GM21529 (cell line): ENCODE results near the gene ACOT8.
A peak's percentile ranks its signal among the peaks of the same experiment; 100 is the strongest.
"Not testable (repeated sequence)": the region's sequence is repeated elsewhere in the genome, so short reads cannot be mapped to it uniquely, and the experiment has no call there.

ENCODE experiments used
- ATAC-seq: cut with Tn5 transposase; IDR thresholded peaks from one replicate; pipeline ENCODE4 v1.9.1; 2021; ENCODE audit not compliant: unreplicated experiment

The ACOT8 gene

DNA sequence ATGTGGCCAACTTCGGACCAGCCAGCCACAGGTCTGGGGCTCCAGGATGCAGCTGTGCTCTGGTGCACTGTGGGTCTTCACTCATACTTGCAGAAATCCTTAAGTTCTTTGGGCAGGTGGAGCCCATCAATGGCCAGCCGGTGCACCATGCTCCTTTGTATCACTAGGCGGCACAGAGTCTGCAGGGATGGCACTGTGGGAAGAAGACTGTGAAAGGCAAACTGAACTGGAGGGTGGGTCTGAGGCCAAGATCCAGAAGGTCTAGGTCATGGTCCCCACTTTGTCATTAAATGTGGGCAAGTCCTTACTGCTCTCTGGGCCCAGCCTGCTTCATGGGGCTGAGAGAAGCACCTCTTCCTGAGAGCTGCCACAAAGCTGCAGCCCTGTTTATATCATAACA lies 31.5 kb upstream of the ACOT8 start:
- no peak for ATAC-seq

DNA sequence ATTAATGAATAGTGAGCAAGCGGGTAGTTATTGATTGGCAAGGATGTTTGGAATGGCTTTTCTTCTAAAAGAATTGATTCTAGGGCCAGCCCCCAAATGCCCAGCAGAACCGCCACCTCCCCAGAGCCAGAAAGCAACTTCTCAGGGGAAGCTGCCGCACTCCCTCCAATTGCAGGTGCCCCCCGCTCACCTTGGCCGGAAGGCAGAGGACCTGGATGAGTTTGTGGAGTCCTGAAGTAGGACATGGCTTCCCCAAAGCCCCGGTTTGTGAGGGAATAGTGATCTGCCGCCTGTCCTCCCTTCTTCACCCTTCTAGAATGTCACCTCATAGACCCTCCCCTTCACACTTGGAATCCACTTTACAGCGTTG lies 30.1 kb upstream of the ACOT8 start, which contains the start of gene SPATA25:
Gene SPATA25 (minus strand): TSS at position 277 of the 370 bp plus-strand sequence. CDS start 32 bp downstream, at position 245.
- no peak for ATAC-seq

DNA sequence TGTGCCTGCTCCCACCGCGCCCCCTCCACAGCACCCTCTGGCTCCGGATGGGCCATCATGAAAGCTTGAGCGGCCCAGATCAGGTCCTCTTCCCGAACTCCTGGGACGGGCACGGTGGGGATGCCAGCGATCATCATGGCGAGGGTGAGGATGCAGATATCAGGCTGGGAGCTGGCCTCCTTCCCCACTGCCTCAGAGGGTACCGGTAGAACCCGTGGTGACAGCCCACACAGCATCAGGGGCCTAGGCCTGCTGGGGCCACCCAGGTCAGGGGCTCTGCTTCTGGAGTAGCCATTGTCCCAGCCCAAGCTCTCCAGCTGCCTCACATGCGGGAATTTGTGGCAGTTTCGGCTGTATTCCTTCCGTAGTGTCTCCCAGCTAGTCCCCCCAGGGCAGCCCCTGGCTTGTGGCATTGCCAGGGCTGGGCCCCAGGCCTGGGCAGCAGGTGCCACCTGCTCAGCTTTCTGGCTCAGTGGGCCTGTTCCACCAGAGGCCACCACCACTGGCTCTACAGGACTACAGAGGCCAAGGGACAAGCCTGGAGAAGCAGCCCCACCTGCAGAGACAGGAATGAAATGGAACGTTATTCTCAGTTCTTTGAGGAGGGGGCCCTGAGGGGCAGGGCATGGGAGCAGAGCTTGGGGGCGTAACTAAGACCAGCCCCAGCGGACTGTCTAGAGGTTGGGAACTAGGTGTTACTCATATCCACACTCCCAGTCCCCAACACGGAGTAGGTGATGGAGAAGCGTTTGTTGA lies 29.6 kb upstream of the ACOT8 start:
- no peak for ATAC-seq

DNA sequence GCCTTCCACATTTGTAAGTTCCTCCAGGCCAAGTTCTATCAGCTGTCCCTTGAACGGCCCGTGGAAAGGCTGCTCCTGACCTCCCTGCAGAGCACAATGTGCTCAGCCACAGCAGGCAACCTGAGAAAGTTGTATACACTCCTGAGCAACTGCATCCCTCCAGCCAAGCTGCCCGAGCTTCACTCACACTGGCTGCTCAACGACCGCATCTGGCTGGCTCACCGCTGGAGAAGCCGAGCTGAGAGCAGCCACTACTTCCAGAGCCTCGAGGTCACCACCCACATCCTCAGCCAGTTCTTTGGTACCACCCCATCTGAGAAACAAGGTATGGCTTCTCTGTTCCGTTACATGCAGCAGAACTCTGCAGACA lies 25.9 kb upstream of the ACOT8 start:
- ATAC-seq: no peak

DNA sequence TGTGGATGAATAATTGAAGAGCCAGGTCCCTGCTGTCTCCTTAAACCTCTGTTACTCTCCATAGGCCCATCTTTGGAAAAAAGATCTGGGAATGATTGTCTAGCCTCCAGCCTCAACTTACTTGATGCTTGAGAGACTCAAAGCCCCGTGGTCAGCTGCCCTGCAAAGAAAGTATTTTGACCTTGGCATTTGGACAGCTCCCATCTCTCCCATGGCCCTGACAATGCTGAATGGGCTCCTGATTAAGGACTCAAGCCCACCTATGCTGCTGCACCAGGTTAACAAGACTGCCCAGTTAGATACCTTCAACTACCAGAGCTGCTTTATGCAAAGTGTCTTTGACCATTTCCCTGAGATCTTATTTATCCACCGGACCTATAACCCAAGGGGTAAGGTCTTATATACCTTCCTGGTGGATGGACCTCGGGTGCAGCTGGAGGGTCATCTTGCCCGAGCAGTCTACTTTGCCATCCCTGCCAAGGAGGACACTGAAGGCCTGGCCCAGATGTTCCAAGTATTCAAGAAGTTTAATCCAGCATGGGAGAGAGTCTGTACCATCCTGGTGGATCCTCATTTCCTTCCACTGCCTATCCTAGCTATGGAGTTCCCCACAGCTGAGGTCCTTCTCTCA lies 25.4 kb upstream of the ACOT8 start:
- ATAC-seq: no peak

DNA sequence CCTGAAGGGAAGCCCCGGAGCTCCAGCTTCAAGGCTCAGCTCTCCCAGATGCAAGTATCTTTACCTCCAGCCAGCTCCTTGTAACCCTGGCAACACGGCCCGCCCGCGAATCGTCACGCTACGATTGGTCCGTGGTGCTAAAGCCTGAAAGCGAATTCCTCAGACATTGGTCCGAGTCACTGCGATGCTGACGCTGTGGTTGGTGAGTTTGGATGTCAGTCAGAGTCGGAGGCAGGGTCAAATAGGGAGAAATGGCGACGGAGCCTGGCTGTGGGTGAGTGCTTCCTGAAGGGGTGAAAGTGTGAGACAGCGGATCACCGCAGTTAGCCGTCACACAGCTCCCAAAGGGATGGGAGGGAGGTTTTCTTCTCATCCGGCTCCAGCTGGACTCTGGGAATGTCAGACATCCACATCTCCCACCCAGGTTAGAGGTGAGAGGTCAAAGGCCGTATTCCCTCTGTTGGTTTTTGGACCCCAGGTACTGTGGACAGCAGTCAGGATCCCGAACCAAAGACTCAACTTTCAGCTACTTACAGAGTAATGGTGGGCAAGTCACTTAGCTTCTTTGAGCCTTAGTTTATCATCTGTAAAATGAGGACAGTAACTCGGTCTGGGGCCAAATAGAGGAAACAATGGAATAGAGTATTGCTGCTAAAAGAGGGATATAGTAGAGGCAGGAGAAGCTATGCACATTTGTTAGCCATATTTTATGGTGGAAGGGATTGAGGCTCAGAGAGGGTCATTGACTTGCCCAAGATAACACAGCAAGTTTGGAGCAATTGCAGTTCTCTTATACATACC lies 24.0 kb upstream of the ACOT8 start, which contains the start of gene ZSWIM1:
Gene ZSWIM1 (plus strand): TSS at position 240 of the 801 bp plus-strand sequence. CDS start 1,366 bp downstream, outside the sequence.
- ATAC-seq: peak; percentile 98

DNA sequence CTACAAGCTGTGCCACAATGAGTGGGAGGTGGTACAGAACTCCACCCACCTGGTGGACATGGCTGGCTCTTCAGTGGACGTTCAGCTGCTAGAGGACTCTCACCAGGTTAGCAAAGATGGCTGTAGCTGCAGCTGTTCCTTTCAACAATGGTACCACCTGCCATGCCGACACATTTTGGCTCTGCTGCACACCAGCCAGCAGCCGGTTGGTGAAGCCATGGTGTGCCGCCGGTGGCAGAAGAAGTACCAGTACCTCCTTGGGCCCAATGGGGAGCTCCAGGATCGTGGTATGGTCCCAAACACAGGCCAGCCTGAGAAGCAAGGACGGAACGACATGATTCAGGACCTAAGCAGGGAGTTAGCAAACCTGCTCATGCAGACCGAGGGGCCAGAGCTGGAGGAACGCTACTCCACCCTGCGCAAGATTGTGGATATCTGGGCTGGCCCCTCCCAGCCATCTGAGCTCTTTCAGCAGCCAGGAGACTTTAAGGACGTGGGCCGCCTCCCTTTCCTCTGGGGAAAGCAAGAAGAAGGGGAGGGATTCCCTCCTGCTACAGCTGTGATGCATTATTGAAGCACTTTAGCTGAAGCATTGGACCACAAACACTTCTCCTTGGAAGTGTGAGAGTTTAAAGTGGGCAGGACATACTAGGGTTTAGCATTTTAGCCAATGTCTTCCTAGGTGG lies 21.0 kb upstream of the ACOT8 start:
- ATAC-seq: no peak

DNA sequence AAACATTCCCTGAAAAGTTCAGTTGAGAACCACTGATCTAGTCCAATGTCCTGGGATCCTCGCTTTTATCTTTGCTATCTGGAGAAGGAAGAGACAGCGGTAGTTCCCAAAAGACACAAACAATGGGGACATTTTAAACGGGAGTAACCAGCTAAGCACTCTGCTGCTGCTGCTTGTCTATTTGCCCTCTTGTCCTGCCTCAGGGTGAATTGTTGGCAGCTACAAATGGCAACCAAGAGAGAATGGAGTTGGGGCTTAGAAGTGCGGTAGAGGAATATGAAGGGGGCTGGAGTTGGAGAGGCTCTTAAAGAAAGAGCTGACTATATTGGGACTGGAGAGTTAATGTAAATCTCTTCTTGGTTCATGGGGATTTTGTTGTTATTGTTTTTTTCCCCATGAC lies 17.4 kb upstream of the ACOT8 start:
- no peak for ATAC-seq

DNA sequence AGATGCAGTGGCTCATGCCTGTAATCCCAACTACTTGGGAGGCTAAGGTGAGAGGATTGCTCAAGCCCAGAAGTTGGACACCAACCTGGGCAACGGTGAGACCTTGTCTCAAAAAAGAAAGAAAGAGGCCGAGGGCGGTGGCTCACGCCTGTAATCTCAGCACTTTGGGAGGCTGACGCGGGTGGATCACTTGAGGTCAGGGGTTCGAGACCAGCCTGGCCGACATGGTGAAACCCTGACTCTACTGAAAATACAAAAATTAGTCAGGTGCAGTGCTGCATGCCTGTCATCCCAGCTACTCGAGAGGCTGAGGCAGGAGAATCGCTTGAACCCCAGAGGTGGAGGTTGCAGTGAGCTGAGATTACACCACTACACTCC lies 16.9 kb upstream of the ACOT8 start:
- ATAC-seq: not testable (repeated sequence)

DNA sequence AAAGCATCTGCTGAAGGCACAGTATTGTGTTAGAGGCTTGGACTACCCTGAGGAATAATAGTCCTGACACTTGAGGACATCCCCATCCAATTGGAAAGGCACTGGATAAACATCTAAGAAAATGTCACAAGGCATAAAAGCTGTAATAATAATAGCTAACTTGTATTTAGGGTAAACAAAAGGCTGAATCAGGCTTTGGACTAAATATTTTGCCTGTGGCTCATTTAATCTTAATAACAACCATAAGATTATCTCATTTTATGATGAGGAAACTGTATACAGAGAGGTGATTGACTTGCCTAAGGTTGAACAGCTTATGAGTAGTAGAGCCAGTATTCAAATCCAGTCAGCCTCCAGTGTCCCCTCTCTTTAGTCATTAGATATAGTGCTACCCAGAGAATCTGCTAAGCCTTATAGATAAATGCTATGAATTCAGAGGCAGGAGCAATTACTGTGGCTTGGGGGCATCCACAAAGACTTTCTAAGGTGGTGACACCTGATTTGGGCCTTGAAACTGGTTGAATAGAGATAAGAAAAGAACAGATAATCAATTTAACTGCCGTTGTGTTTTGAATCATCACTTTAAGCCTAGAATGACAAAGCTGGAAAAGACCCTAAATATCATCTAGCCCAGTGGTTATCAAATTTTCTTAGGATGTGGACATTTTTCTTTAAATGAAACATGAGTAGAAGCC lies 16.4 kb upstream of the ACOT8 start:
- ATAC-seq: no peak

DNA sequence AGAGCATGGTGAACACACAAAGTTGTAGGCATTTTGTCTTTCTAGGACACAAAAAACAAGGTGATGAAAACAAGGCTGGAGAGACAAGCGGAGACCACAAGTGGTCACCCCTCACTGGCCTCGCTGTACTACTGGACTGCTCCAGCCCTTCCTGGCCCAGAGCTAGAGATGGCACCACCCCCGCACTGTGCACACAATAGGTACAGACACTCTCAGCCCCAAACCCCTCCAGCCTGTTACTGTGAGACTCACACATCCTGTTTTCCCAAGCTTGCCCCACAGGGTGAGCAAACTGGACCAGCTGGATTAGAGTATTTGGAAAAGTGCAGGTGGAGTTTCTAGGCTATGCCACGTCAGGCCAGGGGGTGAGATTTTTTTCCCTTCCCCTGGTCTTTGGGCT lies 15.4 kb upstream of the ACOT8 start:
- no peak for ATAC-seq

DNA sequence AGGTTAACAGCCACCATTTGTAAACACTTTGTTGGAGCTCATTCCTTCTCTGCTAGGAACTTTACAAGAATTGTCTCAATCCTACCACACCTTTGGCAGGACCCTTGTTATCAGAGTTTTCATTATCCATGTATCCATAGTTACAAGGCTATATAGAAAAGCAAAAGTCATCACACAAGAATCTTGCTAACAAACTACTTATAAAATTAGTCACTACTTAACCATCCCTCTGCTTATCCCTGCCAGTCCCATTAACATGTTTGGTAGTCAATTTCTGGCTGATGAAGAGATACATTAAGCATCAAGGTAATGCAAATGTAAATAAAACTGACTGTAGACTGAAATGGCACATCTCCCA lies 10.6 kb upstream of the ACOT8 start:
- ATAC-seq: no peak

DNA sequence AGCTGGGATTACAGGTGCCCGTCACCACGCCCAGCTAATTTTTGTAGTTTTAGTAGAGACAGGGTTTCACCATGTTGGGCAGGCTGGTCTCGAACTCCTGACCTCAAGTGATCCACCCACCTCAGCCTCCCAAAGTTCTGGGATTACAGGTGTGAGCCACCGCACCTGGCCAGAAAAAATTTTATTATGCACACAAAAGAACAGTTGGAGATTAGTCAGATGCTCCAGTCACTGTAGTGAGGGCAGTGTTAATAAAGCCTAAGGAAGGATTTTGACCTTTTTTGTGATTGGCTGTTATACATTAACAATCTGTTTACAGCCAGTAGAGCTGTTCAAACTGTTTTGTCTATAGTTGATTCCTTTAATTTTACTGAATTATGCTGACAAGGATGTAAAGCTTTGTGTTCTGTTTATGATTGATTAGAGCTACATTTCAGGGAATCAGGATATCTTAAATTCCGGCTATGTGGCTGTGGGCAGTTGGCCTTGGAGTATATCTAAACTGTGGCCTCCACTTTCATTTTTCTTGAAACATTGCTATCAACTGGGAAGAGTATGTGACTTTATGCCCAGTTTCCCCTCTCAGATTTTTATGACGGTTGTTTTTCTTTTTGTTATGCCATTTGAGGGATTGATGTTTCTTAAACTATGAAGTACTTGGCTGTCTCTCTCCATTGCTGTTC lies 10.1 kb upstream of the ACOT8 start:
- ATAC-seq: no peak

DNA sequence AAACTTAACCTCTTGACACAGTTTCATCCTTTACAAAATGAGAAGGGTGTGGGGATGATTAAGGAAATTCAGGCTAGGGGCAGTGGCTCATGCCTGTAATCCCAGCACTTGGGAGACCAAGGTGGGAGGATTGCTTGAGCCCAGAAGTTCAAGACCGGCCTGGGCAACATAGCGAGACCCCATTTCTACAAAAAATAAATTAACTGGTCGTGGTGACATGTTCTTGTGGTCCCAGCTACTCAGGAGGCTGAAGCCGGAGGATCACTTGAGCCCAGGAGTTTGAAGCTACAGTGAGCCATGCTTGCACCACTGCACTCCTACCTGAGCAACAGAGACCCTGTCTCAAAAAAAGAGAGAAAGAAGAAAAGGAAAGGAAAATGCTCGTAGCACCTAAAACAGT lies 9.3 kb upstream of the ACOT8 start:
- no peak for ATAC-seq

DNA sequence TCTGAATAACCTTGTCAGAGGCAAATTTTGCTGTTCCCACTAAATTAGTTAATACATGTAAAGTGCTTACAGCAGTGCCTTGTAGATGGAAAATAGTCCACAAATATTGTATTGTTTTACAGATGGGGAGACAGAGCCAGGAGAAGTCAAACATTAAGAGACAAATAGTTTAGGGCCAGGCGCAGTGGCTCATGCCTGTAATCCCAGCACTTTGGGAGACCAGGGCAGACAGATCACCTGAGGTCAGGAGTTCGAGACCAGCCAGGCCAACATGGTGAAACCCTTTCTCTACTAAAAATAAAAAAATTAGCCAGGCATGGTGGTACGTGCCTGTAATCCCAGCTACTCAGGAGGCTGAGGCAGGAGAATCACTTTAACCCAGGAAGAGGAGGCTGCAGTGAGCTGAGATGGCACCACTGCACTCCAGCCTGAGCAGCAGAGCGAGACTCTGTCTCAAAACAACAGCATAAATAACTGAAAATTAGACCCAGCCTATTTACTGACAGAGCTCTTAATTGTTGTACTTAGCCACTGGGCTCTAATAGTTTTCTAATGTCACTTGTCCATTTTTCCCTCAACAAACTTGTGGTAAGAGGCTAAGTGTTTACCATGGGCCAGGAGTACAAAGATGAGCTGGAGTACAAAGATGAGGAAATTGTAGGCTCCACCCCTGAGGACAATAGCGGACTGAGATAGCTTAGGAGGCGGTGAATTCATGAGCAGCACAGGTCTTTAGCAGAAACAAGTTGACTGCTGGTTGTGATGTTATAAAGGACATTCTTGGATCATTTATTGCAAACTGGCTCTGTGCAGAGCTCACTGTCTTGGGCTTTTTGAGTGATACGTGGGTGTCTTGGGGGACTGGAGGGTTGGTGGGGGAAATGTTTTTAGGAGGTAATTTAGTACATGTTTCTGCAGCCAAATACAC lies 6.6 kb upstream of the ACOT8 start:
- no peak for ATAC-seq

DNA sequence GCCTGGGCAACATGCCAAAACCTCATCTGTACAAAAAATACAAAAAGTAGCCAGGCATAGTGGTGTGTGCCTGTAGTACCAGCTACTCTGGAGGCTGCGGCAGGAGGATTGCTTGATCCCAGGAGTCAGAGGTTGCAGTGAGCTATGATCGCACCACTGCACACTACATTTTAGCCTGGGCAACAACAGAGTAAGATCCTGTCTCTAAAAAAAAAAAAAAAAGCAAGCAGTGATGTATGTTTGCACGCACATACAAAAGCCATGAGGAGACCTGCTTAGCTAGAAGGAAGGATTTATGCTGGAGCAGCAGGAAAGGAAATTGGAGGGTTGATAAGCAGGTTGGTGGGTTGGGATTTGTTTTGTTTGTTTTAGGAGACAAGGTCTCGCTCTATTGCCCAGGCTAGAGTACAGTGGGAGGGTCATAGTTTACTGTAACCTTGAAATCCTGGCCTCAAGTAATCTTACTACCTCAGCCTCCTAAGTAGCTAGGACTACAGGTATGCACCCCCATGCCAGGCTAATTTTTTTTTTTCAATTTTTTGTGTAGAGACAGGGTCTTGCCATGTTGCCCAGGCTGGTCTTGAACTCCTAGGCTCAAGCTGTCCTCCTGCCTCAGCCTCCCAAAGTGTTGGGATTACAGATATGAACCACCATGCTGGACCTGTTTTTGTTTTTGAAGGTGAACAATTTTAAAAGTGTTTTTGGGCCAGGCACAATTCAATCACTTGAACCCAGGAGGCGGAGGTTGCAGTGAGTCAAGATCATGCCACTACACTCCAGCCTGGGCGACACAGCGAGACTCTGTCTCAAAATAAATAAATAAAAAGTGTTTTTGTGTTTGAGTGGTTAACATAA lies 4.3 kb upstream of the ACOT8 start:
- no peak for ATAC-seq

DNA sequence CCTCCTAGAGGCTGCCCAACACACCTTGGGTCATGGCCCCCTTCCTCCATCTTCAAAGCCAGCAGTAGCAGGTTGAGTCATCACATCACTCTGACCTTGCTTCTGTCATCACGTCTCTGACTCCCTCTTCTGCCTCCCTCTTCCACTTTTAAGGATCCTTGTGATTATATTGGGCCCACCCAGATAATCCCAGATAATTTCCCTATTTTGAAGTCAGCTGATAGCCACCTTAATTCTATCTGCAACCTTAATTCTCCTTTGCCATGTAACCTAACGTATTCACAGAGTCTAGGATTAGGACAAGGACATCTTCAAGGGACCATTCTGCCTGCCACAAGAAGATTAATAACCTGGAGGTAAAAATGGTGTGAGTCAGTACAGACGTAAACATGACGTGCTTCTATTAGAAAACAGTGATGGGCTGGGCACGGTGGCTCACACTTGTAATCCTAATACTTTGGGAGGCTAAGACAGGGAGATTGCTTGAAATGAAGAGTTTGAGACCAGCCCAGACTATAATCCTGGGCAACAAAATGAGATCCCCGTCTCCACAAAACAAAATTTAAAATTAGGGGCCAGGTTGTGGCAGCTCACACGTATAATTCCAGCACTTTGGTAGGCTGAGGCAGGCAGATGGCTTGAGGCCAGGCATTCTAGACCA lies 3.5 kb upstream of the ACOT8 start:
- no peak for ATAC-seq

DNA sequence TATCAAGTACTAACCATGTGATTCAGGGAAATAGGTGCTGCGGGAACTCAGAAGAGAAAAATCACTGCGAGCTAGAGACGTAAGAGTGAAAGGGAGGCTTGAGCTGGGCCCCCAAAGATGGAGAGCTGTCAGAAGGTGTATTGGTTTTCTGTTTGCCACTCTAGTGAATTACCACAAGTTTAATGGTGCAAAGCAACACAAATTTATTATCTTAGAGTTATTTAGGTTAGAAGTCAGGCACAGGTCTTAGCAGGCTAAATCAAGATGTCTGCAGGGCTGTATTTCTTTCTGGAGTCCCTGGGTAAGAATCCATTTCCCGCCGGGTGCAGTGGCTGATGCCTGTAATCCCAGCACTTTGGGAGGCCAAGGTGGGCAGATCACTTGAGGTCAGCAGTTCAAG lies 2.7 kb upstream of the ACOT8 start:
- no peak for ATAC-seq
